Liver (tissue), 9 donors: Measurements from ENCODE around the gene THADA. TPM values are rescaled to one million over a fixed set of nuclear protein-coding genes. Genes with fewer than 3 reads are reported as not detected.
"Not testable (repeated sequence)": the region's sequence is repeated elsewhere in the genome, so short reads cannot be mapped to it uniquely, and the experiment has no call there.

ENCODE experiments used
- DNase-seq: peaks from one replicate; pipeline ENCODE4 v3.0.0-alpha.2; 2017; ENCODE audit warnings: low spot score
- H3K27ac ChIP-seq, 2 donors: one replicate each; pipeline ENCODE4 v1.7.0; 2013; ENCODE audit warnings: inconsistent platforms in 2 of 2, low read length in 2 of 2, control low read depth in 1 of 2, low read depth in 1 of 2, mild to moderate bottlenecking in 1 of 2
- H3K27me3 ChIP-seq, 4 donors: one replicate each; pipeline versions ENCODE4 v1.6.1 to v1.7.0; 2013; ENCODE audit warnings: low read length in 3 of 4, inconsistent platforms in 1 of 4, mild to moderate bottlenecking in 1 of 4, moderate library complexity in 1 of 4; ENCODE audit not compliant: control insufficient read depth in 4 of 4, insufficient read depth in 4 of 4
- H3K36me3 ChIP-seq, 4 donors: one replicate each; pipeline versions ENCODE4 v1.6.1 to v1.7.0; 2013; ENCODE audit warnings: low read length in 3 of 4, mild to moderate bottlenecking in 3 of 4, low read depth in 1 of 4, moderate library complexity in 1 of 4; ENCODE audit not compliant: control insufficient read depth in 4 of 4, insufficient read depth in 3 of 4
- H3K4me1 ChIP-seq, 4 donors: one replicate each; pipeline versions ENCODE4 v1.6.1 to v1.7.0; 2013; ENCODE audit warnings: low read length in 3 of 4, mild to moderate bottlenecking in 3 of 4, moderate library complexity in 1 of 4; ENCODE audit not compliant: control insufficient read depth in 4 of 4, insufficient read depth in 4 of 4
- H3K4me3 ChIP-seq, 3 donors: one replicate each; pipeline versions ENCODE4 v1.6.1 to v1.7.0; 2013; ENCODE audit warnings: low read length in 3 of 3, control low read depth in 1 of 3, low read depth in 1 of 3, mild to moderate bottlenecking in 1 of 3
- H3K9ac ChIP-seq, 2 donors: one replicate each; pipeline ENCODE4 v1.7.0; 2013; ENCODE audit warnings: low read length in 2 of 2, mild to moderate bottlenecking in 2 of 2, moderate library complexity in 2 of 2, control low read depth in 1 of 2, low read depth in 1 of 2
- H3K9me3 ChIP-seq, 4 donors: one replicate each; pipeline versions ENCODE4 v1.6.1 to v1.7.0; 2013; ENCODE audit warnings: low read length in 3 of 4; ENCODE audit not compliant: control insufficient read depth in 4 of 4
- FOXA1 ChIP-seq: IDR thresholded peaks from 2 replicates; pipeline ENCODE4 v1.6.1; 2016; ENCODE audit warnings: antibody characterized with exemption
- FOXA2 ChIP-seq: IDR thresholded peaks from 2 replicates; pipeline ENCODE4 v1.6.1; 2016; ENCODE audit warnings: antibody characterized with exemption
- GABPA ChIP-seq, 2 donors: IDR thresholded peaks in 1 of 2; conservative IDR thresholded peaks in 1 of 2; 2 replicates each; pipeline ENCODE4 v1.6.1; 2016; ENCODE audit warnings: antibody characterized with exemption in 2 of 2, mild to moderate bottlenecking in 1 of 2, moderate library complexity in 1 of 2
- HNF4G ChIP-seq: IDR thresholded peaks from 2 replicates; pipeline ENCODE4 v1.6.1; 2016; ENCODE audit warnings: antibody characterized with exemption
- NR2F2 ChIP-seq: IDR thresholded peaks from 2 replicates; pipeline ENCODE4 v1.6.1; 2016; ENCODE audit warnings: antibody characterized with exemption
- RAD21 ChIP-seq, 2 donors: IDR thresholded peaks; 2 replicates each; pipeline ENCODE4 v1.6.1; 2016; ENCODE audit warnings: antibody characterized with exemption in 2 of 2, mild to moderate bottlenecking in 2 of 2
- RXRA ChIP-seq, 2 donors: IDR thresholded peaks; 2 replicates each; pipeline ENCODE4 v1.6.1; 2017 to 2018; ENCODE audit warnings: antibody characterized with exemption in 2 of 2, mild to moderate bottlenecking in 1 of 2
- TAF1 ChIP-seq: conservative IDR thresholded peaks from 2 replicates; pipeline ENCODE4 v1.6.1; 2016; ENCODE audit warnings: antibody characterized with exemption, mild to moderate bottlenecking
- YY1 ChIP-seq: IDR thresholded peaks from 2 replicates; pipeline ENCODE4 v1.6.1; 2016; ENCODE audit warnings: antibody characterized with exemption, mild to moderate bottlenecking
- WGBS: extraction: QIAGEN DNeasy Blood & Tissue Kit; methylation state at CpG from one replicate; pipeline ENCODE4 v1.1.7; 2013; 5-methylcytosine and 5-hydroxymethylcytosine counted together
- polyA plus RNA-seq, 2 donors: library from polyadenylated mRNA; stranded (reverse) in 1 of 2; unstranded in 1 of 2; fragments of 200-250 nt in 1 of 2; fragments of >200 nt in 1 of 2; fragmentation: Nextera tagmentation in 1 of 2; extraction: Ambion mirVana in 1 of 2; gene quantifications; one replicate each; pipeline versions ENCODE4 v1.2.1 to v1.2.3, GENCODE V29; 2013 to 2015
- total RNA-seq, 2 donors: library from RNA; depleted of rRNA; stranded (reverse); fragments of >200 nt; gene quantifications; one replicate each; pipeline ENCODE4 v1.2.3, GENCODE V29; 2014
- TF ChIP-seq, protein P1 (sequence below): fragments of 150-350 bp; IDR thresholded peaks from 2 replicates; pipeline ENCODE4 v1.5.1; 2017; ENCODE audit warnings: improper control_type of control experiment, low read depth, low read length; ENCODE audit not compliant: missing input control
- TF ChIP-seq, protein P2 (sequence below): IDR thresholded peaks from 2 replicates; pipeline ENCODE4 v1.6.1; 2016; ENCODE audit warnings: antibody characterized with exemption
- TF ChIP-seq, protein P3 (sequence below): IDR thresholded peaks from 2 replicates; pipeline ENCODE4 v1.6.1; 2016; ENCODE audit warnings: antibody characterized with exemption
- TF ChIP-seq, protein P4 (sequence below): IDR thresholded peaks from 2 replicates; pipeline ENCODE4 v1.6.1; 2016; ENCODE audit warnings: antibody characterized with exemption
- donor health status: healthy.
- donor health status: healthy.
- donor health status: healthy.
- donor health status: healthy.
- donor health status: healthy.

The THADA gene
- total and polyA plus RNA-seq, 4 donors, result 12.0 to 37.2 (median 22.3) TPM

DNA sequence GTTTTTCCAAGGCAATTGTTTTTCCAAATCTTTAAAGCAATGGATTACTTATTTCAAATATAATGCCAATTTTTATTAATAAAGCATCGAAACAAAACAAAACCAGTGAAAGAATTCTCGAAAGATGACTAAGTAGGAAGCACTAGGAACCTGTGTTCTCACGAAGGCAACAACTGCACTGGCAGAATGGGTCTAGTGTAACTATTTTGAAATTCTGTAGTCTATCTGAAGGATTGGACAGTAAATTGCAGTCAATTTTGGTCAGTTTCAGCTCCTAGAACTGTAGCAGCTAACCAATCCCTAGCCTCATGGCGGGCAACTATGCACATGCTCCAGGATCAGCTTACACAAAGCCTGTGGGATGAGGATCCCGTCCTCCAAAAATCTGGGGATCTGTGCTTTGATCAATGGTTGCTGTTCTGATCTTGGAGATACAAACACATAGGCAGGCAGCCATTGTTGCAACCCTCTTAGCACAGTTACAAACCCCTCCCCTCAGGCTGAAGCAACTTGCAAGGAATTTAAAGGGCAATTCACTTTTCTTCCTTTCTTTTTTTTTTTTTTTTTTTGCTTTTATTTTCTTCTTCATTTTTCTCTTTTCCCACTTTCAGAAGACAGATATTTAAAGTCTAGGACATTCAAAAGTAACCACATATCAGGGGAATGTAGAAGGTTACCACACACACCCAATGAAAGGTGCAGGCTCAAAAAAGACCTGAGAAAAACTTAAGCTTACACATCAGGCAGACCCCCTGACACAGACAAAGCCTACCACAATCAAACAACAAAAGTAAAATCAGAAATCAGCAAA, 147.6 kb downstream of the THADA start:
- H3K9me3 ChIP-seq, result peaks cover 0 to 3% (median 0%) of the 10 kb centered on the region in 4 donors
- no peak overlapping the region for H3K4me3 ChIP-seq
- no peaks in the 10 kb centered on the region for H3K27me3 ChIP-seq
- 96% methylated on average over 5 of the region's 5 CpGs for WGBS
- TF ChIP-seq, protein P1, sequence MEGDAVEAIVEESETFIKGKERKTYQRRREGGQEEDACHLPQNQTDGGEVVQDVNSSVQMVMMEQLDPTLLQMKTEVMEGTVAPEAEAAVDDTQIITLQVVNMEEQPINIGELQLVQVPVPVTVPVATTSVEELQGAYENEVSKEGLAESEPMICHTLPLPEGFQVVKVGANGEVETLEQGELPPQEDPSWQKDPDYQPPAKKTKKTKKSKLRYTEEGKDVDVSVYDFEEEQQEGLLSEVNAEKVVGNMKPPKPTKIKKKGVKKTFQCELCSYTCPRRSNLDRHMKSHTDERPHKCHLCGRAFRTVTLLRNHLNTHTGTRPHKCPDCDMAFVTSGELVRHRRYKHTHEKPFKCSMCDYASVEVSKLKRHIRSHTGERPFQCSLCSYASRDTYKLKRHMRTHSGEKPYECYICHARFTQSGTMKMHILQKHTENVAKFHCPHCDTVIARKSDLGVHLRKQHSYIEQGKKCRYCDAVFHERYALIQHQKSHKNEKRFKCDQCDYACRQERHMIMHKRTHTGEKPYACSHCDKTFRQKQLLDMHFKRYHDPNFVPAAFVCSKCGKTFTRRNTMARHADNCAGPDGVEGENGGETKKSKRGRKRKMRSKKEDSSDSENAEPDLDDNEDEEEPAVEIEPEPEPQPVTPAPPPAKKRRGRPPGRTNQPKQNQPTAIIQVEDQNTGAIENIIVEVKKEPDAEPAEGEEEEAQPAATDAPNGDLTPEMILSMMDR, result no peak
- TF ChIP-seq FOXA2, result no peak
- TF ChIP-seq RXRA (IDR thresholded peaks at IDR 0.05), result no peak
- no peak for TF ChIP-seq TAF1
- no peak for TF ChIP-seq FOXA1
- no peak for TF ChIP-seq RAD21 (IDR thresholded peaks at IDR 0.05)
- TF ChIP-seq NR2F2, result no peak
- TF ChIP-seq, protein P2, sequence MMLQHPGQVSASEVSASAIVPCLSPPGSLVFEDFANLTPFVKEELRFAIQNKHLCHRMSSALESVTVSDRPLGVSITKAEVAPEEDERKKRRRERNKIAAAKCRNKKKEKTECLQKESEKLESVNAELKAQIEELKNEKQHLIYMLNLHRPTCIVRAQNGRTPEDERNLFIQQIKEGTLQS, result no peak
- TF ChIP-seq HNF4G, result no peak
- no peak for TF ChIP-seq GABPA (IDR thresholded peaks at IDR 0.05 in 1 of 2, conservative IDR thresholded peaks at IDR 0.05 in 1 of 2)
- TF ChIP-seq, protein P3, sequence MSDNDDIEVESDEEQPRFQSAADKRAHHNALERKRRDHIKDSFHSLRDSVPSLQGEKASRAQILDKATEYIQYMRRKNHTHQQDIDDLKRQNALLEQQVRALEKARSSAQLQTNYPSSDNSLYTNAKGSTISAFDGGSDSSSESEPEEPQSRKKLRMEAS, result no peak
- TF ChIP-seq, protein P4, sequence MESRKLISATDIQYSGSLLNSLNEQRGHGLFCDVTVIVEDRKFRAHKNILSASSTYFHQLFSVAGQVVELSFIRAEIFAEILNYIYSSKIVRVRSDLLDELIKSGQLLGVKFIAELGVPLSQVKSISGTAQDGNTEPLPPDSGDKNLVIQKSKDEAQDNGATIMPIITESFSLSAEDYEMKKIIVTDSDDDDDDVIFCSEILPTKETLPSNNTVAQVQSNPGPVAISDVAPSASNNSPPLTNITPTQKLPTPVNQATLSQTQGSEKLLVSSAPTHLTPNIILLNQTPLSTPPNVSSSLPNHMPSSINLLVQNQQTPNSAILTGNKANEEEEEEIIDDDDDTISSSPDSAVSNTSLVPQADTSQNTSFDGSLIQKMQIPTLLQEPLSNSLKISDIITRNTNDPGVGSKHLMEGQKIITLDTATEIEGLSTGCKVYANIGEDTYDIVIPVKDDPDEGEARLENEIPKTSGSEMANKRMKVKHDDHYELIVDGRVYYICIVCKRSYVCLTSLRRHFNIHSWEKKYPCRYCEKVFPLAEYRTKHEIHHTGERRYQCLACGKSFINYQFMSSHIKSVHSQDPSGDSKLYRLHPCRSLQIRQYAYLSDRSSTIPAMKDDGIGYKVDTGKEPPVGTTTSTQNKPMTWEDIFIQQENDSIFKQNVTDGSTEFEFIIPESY, result no peak
- no peak overlapping the region for H3K27ac ChIP-seq
- no peak for DNase-seq
- peaks cover 0 to 9% (median 4%) of the 10 kb centered on the region in 4 donors for H3K4me1 ChIP-seq
- H3K36me3 ChIP-seq, result no peaks in the 10 kb centered on the region
- H3K9ac ChIP-seq, result no peak overlapping the region

DNA sequence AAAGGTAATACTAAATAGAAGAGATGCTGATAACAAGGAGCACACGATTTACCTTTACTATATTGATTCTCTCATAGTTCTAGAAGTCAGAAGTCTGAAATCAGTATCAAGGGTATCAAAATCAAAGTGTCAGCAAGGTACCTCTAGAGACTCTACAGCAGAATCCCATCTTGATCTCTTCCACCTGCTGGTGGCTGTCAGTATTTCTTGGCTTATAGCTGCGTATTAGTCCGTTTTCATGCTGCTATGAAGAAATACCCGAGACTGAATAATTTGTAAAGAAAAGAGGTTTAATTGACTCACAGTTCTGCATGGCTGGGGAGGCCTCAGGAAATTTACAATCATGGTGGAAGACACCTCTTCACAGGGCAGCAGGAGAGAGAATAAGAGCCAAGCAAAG, 149.1 kb downstream of the THADA start:
- H3K27ac ChIP-seq, H3K4me3 ChIP-seq, H3K4me1 ChIP-seq, H3K9ac ChIP-seq, H3K9me3 ChIP-seq, DNase-seq, H3K27me3 ChIP-seq, H3K36me3 ChIP-seq: not testable (repeated sequence)
- 96% methylated on average over 4 of the region's 4 CpGs for WGBS

DNA sequence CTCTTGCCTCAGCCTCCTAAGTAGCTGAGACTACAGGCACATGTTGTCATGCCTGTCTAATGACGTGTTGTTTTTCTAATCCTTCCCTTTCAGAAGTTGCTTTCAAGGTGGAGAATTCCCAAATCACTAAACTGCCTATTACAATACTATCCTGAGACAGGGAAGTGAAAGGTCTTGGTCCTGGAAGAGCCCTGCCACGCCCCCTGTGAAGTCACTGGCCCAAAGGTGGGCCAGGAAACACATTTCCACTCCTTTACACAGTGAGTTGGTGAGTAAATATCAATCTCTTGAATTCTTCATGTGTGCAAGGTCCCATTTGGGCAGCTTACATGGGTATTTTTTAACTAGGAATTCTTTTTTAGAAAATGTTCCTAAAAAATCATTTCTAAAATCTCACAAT, 150.1 kb downstream of the THADA start:
- no peak overlapping the region for H3K4me3 ChIP-seq
- H3K9ac ChIP-seq, result no peak overlapping the region
- no peaks in the 10 kb centered on the region for H3K9me3 ChIP-seq
- no peaks in the 10 kb centered on the region for H3K27me3 ChIP-seq
- no peak for DNase-seq
- TF ChIP-seq FOXA1 (no peak), YY1 (no peak)
- TF ChIP-seq, protein P2, result no peak
- H3K4me1 ChIP-seq, result peaks cover 0 to 15% (median 6%) of the 10 kb centered on the region in 4 donors
- H3K36me3 ChIP-seq, result no peaks in the 10 kb centered on the region
- WGBS, result 96% methylated on average over 2 of the region's 2 CpGs
- H3K27ac ChIP-seq, result no peak overlapping the region
